IPS DF 19.7 (cell line): ENCODE results near the gene TMC5.

Experiments used
- DNase-seq: peaks from one replicate; pipeline ENCODE4 v3.0.0-alpha.2; 2013; ENCODE audit warnings: low read depth, low spot score

The TMC5 gene

GRCh38 chr16:19505600-19506303, 88.1 kb downstream of the TMC5 start:
- DNase-seq, result no peak

GRCh38 chr16:19506965-19507364, 89.3 kb downstream of the TMC5 start:
- no peak for DNase-seq

- DNase-seq, result no peak
Measured at GRCh38 chr16:19507867-19508266, 90.2 kb downstream of the TMC5 start.

- no peak for DNase-seq
Measured at GRCh38 chr16:19512297-19512696, 94.6 kb downstream of the TMC5 start.

GRCh38 chr16:19513377-19514053, 95.8 kb downstream of the TMC5 start:
- DNase-seq, result no peak

GRCh38 chr16:19515757-19516156, 98.1 kb downstream of the TMC5 start:
- no peak for DNase-seq

- DNase-seq, result no peak
Measured at GRCh38 chr16:19517424-19518089, 99.9 kb downstream of the TMC5 start.

GRCh38 chr16:19518388-19518787, 100.7 kb downstream of the TMC5 start:
- no peak for DNase-seq

GRCh38 chr16:19520861-19521331, 103.2 kb downstream of the TMC5 start:
- DNase-seq, result no peak

GRCh38 chr16:19521471-19522396, 104.1 kb downstream of the TMC5 start, which contains the start of gene GDE1:
Gene GDE1 (minus strand): TSS chr16:19522098. CDS start chr16:19521964, 134 bp downstream.
- DNase-seq, result peak; percentile 82

GRCh38 chr16:19522397-19522732, 104.7 kb downstream of the TMC5 start:
- no peak for DNase-seq

- no peak for DNase-seq
Measured at GRCh38 chr16:19522760-19523159, 105.1 kb downstream of the TMC5 start.

- no peak for DNase-seq
Measured at GRCh38 chr16:19523184-19523558, 105.5 kb downstream of the TMC5 start.

- peak; percentile 80 for DNase-seq
Measured at GRCh38 chr16:19523559-19524355, 106.1 kb downstream of the TMC5 start, which contains the start of gene CCP110. Gene CCP110 (plus strand): TSS chr16:19523942. CDS start chr16:19527882, 3,940 bp downstream.

- no peak for DNase-seq
Measured at GRCh38 chr16:19524356-19524615, 106.6 kb downstream of the TMC5 start.

GRCh38 chr16:19524616-19525384, 107.1 kb downstream of the TMC5 start:
- DNase-seq, result no peak

GRCh38 chr16:19525385-19525723, 107.7 kb downstream of the TMC5 start:
- DNase-seq, result no peak

- no peak for DNase-seq
Measured at GRCh38 chr16:19527161-19527560, 109.5 kb downstream of the TMC5 start.

GRCh38 chr16:19528666-19529065, 111.0 kb downstream of the TMC5 start:
- DNase-seq, result no peak

GRCh38 chr16:19532601-19533000, 114.9 kb downstream of the TMC5 start:
- no peak for DNase-seq
